Measurements from ENCODE around the gene PRKCZ. TPM values are rescaled to one million over a fixed set of nuclear protein-coding genes. Genes with fewer than 3 reads are reported as not detected.

PRKCZ gene
- total RNA-seq, 1 donor from 2014 or later = 13.9 TPM

DNA sequence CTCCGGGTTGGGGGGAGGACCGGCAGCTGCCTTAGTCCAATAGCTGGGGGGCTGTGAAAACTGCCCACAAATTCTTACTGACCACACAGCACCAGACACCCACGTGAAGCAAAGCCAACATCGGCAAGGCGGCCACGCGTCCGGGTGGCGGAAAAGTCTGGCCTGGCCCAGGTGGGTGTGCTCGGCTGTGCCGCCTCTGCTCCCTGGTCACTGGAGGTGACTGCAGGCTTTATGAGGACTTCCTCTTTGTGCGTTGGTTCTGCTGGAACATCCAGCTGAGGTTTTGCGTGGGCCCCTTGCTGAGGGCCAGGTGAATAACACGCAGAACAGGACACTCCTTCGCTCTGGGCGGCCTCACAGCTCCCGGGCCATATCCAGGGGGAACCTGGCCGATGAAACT lies 108.9 kb downstream of the PRKCZ start:
- intact Hi-C loops (cut with DNase I) = no loop called here

GRCh38 chr1:2160451-2161300 lies 110.5 kb downstream of the PRKCZ start:
- intact Hi-C loops (cut with DNase I) = no loop called here
- no peak for DNase-seq (ENCODE audit: low spot score)

More for the DNA sequence above, 108.9 kb downstream of the PRKCZ start:
- no peak for DNase-seq (ENCODE audit: low spot score)

DNA sequence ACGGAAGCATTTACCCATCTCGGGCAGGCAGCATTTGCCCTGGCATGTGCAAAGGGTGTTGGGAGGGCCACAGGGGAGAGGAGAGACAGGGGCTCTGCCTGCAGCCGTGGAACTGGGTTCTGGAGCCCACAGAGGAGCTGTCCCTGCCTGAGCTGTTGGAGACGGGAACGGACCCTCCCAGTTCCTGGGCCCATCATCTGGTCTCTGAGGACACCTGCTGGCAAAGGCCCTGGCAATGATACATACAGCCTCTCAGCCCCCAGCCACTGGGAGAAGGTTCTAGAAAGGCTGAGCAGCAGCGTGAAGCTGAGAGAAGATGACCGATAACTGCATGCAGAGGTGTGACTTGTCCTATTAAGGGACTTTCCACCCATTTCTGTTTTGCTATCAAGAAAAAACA lies 113.0 kb downstream of the PRKCZ start:
- no peak for DNase-seq (ENCODE audit: low spot score)
- intact Hi-C loops (cut with DNase I) = no loop called here

DNA sequence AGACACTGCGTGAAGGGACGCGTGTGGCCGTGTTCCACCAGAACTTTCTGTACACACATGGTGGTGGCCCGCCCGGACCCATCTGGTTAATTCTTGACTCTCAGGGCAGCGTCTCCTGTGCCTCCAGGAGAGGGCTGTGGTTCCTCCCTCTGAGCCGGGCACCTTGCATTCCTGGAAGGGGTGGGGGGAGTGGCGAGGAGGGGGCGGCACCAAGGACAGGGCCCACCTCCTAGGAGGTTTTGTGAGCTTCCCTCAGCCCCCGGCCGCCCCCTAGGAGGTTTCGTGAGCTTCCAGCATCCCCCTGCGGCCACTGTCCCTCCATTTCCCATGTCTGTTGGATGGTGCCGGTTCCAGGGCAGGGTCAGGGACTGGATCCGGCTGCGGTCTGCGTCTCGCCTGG lies 115.4 kb downstream of the PRKCZ start:
- intact Hi-C loops (cut with DNase I) = no loop called here
- no peak for DNase-seq (ENCODE audit: low spot score)

DNA sequence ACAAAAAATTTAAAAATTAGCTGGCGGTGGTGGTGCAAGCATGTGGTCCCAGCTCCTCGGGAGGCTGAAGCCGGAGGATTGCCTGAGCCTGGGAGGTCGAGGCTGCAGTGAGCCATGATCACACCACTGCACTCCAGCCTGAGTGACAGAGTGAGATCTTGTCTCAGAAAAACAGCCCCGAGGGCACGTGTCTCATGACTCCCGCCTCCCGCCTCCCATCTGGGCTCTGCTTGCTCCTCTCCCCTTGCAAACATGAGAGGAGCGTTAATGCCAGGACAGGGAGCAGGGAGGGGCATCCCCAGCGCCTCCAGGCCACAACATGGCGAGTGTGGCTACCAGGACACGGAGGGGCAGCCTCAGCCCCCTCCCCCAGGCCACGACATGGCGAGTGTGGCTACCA lies 116.0 kb downstream of the PRKCZ start:
- no peak for DNase-seq (ENCODE audit: low spot score)
- intact Hi-C loops (cut with DNase I) = no loop called here

- intact Hi-C loops (cut with DNase I) = no loop called here
- DNase-seq (ENCODE audit: low spot score) = no peak
Measured at GRCh38 chr1:2166695-2167094, 116.5 kb downstream of the PRKCZ start.

GRCh38 chr1:2168090-2168489 lies 117.9 kb downstream of the PRKCZ start:
- intact Hi-C loops (cut with DNase I) = no loop called here
- DNase-seq (ENCODE audit: low spot score) = no peak

- intact Hi-C loops (cut with DNase I) = no loop called here
- no peak for DNase-seq (ENCODE audit: low spot score)
Measured at GRCh38 chr1:2168535-2168934, 118.3 kb downstream of the PRKCZ start.

DNA sequence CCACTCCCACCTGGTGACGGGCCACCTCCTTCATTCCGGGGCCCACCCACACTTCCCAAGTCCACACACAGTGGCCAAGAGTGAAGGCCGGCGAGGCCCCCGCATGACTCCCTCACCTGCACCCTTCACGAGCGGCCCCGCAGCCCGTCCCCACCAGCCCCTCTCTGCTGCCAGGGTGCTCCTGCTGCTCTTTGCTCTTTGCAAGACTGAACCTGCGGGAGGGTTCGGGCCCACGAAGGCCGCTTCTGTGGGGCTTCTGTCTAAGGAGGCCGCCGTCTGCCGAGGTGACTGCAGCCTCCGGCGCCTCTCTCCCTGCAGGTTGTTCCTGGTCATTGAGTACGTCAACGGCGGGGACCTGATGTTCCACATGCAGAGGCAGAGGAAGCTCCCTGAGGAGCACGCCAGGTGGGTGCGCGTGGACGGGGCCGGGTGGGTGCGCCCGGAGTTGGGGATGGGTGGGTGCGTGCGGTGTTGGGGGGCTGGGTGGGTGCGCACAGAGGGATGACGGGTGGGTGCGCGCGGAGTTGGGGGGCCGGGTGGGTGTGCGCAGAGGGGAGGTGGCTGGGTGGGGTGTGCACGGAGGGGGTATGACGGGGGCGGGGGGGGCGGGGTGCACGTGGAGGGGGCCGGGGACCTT lies 119.1 kb downstream of the PRKCZ start:
- no peak for DNase-seq (ENCODE audit: low spot score)
- intact Hi-C loops (cut with DNase I) = no loop called here

GRCh38 chr1:2170211-2170610 lies 120.0 kb downstream of the PRKCZ start:
- intact Hi-C loops (cut with DNase I) = loop anchor here (5.0 kb wide), 1 partner anchor 38 kb away; no protein-coding TSS in a partner anchor
- no peak for DNase-seq (ENCODE audit: low spot score)

DNA sequence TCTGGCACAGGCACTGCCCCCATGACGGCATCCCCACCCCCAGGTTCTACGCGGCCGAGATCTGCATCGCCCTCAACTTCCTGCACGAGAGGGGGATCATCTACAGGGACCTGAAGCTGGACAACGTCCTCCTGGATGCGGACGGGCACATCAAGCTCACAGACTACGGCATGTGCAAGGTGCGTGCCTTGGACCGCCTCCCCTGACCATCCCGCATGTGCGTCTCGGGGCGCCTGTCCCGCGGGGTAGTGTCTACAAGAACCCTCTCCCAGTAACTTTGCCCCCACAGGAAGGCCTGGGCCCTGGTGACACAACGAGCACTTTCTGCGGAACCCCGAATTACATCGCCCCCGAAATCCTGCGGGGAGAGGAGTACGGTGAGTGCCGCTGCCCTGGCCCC lies 121.8 kb downstream of the PRKCZ start:
- no peak for DNase-seq (ENCODE audit: low spot score)
- intact Hi-C loops (cut with DNase I) = loop anchor here (5.0 kb wide), 1 partner anchor 40 kb away; no protein-coding TSS in a partner anchor

- no peak for DNase-seq (ENCODE audit: low spot score)
- intact Hi-C loops (cut with DNase I) = loop anchor here (5.0 kb wide), 1 partner anchor 40 kb away; no protein-coding TSS in a partner anchor
Measured at GRCh38 chr1:2172551-2173146, 122.4 kb downstream of the PRKCZ start.

GRCh38 chr1:2173546-2174347 lies 123.5 kb downstream of the PRKCZ start:
- DNase-seq (ENCODE audit: low spot score) = no peak
- intact Hi-C loops (cut with DNase I) = loop anchor here (5.0 kb wide), 1 partner anchor 41 kb away; no protein-coding TSS in a partner anchor

DNA sequence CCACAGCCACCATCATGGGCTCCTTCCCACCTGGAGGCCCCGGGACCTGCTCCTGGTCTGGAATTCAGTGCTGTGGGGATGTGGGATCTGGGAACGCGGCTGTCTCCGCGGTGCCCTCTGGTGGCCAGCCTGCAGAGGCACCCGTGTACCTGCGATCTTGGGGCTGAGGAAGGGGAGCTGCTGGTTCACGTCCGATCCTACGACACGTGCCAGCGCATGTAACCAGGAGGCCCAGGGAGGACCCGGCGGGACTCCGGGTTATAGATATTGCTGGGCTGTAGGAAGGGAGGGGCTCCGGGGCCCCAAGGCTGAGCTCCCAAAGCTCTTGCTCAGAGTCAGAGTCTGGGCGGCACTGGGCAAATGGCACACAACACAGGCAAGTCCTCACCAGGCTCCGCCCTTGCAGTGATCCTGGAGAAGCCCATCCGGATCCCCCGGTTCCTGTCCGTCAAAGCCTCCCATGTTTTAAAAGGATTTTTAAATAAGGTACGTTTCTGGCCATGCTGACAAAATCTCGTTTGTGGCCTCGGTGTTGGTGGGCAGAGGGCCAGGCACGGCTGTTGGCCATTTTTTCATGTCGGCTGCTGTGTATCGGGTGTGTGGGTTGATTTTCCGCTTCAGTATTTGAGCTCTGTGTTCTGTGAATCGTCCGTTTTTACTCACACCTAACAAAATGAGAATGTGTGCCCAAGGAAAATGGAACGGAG lies 124.3 kb downstream of the PRKCZ start:
- intact Hi-C loops (cut with DNase I) = loop anchor here (5.0 kb wide), 1 partner anchor 42 kb away; no protein-coding TSS in a partner anchor
- DNase-seq (ENCODE audit: low spot score) = peak; percentile 87

- DNase-seq (ENCODE audit: low spot score) = no peak
- intact Hi-C loops (cut with DNase I) = no loop called here
Measured at GRCh38 chr1:2175055-2175414, 124.8 kb downstream of the PRKCZ start.

DNA sequence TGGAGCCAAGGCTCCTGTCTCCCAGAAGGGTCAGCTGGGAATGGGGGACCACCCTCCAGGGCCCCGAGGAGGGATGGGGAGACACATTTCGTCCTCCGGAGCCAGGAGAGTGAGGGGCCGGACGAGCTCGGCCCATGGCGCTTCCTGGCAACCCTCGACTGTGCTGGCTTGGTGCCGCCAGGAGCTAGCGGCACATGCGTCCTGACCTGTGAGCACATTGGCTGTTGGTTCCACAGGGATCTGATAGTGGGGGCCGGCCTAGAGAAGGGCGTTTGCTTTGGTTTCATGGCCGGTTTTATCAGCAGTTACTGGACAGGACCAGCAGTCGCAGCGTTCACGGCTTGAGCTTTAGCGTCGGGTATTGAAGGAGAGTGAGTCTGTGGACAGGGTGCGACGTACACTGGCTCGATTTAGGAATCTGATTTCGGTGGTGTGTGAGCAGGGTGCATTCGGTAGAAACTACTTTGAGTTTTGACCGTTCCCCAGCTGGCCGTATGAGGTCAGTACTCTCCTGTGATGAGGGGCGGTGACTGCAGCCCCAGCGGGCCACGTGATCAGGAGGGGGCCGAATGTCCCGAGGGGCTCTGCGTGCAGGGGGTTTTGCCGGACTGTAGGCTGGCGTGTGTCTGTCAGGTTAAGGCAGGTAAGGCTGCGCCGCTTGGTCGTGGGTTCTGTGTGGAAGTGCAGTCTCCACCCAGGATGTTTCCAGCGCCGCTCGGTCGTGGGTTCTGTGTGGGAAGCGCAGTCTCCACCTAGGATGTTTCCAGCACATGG lies 125.7 kb downstream of the PRKCZ start:
- DNase-seq (ENCODE audit: low spot score) = no peak
- intact Hi-C loops (cut with DNase I) = no loop called here

GRCh38 chr1:2176615-2177014 lies 126.4 kb downstream of the PRKCZ start:
- no peak for DNase-seq (ENCODE audit: low spot score)

DNA sequence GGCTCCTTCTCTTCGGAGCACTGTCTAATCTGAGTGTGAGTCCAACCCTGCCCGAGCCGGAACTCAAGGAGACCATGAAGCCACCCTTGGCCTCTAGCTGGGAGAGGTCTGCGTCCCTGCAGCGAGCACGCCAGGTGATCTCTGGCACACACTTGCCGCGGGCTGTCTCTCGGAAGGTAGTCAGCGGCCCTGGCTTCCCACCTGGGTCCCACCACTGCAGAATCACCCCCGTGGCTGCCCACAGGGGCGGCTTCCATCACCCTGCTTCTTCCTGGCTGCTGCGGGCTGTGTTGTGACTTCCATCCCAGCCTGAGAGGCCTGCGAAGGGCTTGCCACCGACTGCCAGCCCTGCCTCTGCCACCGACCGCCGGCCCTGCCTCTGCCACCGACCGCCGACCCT lies 127.3 kb downstream of the PRKCZ start:
- no peak for DNase-seq (ENCODE audit: low spot score)
- intact Hi-C loops (cut with DNase I) = no loop called here

More at GRCh38 chr1:2176615-2177014, 126.4 kb downstream of the PRKCZ start:
- intact Hi-C loops (cut with DNase I) = no loop called here
